Measurements from ENCODE around the gene TASOR2.

The TASOR2 gene

DNA sequence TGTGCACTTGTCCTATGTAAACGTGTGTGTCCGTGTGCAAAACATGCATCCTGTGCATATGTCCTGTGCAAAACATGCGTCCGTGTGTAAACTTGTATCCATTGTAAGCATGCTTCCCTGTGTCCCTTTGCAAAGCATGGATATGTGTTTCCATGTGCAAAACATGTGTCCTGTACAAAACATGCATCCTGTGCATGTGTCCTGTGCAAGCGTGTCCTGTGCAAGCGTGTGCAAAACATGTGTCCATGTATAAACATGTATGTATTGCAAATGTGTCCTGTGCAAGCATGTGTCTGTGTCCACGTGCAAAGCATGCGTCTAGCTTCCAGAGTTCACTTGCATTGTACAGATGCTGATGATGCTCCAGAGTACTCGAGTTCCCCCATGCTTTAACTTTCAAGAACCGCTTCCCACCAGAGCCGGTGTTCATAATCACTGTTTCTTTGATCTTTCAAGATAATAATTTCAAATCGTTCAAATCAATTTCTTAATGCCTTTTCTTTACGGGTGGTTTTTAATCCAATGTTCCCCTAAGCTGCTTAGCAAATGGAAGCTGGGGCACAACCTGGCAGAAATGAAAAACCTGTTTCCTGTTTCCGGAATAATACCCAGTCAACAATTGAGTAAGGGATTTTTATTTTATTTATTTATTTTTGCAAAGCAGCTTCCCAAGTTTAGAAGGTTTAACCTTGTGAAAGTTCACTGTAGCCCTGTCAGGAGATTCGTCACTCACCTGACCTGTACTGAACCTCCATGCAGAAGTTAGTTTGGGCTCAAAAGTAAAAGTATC, 17.6 kb upstream of the TASOR2 start:
- no peak overlapping the region for H3K27ac ChIP-seq (replicated peaks; ENCODE audit: low read length)
- no peaks in the 10 kb centered on the region for H3K36me3 ChIP-seq (replicated peaks in 1 of 2; ENCODE audit: control insufficient read depth in 2 of 2, insufficient read depth in 2 of 2, low read length in 2 of 2)
- H2BK120ac ChIP-seq (ENCODE audit: low read depth, low read length), result no peak overlapping the region
- H3K14ac ChIP-seq (ENCODE audit: low read length), result peak overlapping the region; percentile 87
- H3K79me1 ChIP-seq (ENCODE audit: low read depth, low read length), result peaks cover 4% of the 10 kb centered on the region
- peak overlapping the region; percentile 97 for H3K9ac ChIP-seq (ENCODE audit: low read depth, low read length, poor library complexity)
- peak overlapping the region; percentile 92 for H3K18ac ChIP-seq (ENCODE audit: low read length)
- no peak overlapping the region for H2BK12ac ChIP-seq (ENCODE audit: low read length)
- no peak overlapping the region for H2BK5ac ChIP-seq (ENCODE audit: low read length)
- no peak overlapping the region for H4K91ac ChIP-seq (ENCODE audit: low read depth, low read length, poor library complexity)
- H3K4ac ChIP-seq (ENCODE audit: low read length), result no peak overlapping the region
- H2AK5ac ChIP-seq (ENCODE audit: low read depth, low read length), result no peak overlapping the region
- H2BK15ac ChIP-seq (ENCODE audit: low read length), result no peak overlapping the region
- H3K23ac ChIP-seq (ENCODE audit: low read depth, low read length, poor library complexity), result peak overlapping the region; percentile 76
- peaks cover 0 to 29% (median 7%) of the 10 kb centered on the region in 3 experiments for H3K27me3 ChIP-seq (ENCODE audit: control insufficient read depth in 3 of 3, insufficient read depth in 3 of 3, low read depth in 1 of 3, low read length in 3 of 3)
- H3K4me3 ChIP-seq (ENCODE audit: low read length in 2 of 2), result peak overlapping the region; percentile 59 to 99
- H3K4me1 ChIP-seq (ENCODE audit: control insufficient read depth in 2 of 2, insufficient read depth in 1 of 2, low read depth in 1 of 2, low read length in 2 of 2), result peaks cover 4 to 5% of the 10 kb centered on the region in 2 donors
- H2AFZ ChIP-seq (ENCODE audit: low read length), result peak overlapping the region; percentile 92
- H4K8ac ChIP-seq (ENCODE audit: low read depth, low read length), result no peak overlapping the region
- DNase-seq (ENCODE audit: low spot score), result no peak
- peak overlapping the region; percentile 96 for H3K4me2 ChIP-seq (ENCODE audit: insufficient read depth, low read length, poor library complexity, severe bottlenecking)
- WGBS, 2 donors (ENCODE audit: extremely low coverage in 2 of 2, insufficient read length in 2 of 2, insufficient replicate concordance in 1 of 2), result no CpG with 5 or more reads among the region's 15 CpGs
- peaks cover 0 to 2% of the 10 kb centered on the region in 2 donors for H3K9me3 ChIP-seq (replicated peaks in 1 of 2; ENCODE audit: control insufficient read depth in 2 of 2, insufficient read depth in 1 of 2, low read depth in 1 of 2, low read length in 2 of 2)

DNA sequence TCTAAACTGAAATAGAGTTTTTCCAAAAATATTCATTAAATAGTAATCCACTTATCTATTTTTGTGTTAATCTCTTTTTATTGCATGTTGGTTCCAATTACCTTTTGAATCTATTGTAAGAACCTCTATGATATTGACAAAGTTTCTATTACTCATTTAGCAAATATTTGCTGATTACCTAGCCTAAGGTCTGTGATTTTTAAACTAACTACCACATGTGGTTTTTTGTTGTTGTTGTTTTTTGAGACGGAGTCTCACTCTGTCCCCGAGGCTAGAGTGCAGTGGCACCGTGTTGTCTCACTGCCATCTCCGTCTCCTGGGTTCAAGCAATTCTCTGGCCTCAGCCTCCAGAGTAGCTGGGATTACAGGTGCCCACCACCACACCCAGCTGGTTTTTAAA, 16.2 kb upstream of the TASOR2 start:
- no peak overlapping the region for H3K14ac ChIP-seq (ENCODE audit: low read length)
- H4K91ac ChIP-seq (ENCODE audit: low read depth, low read length, poor library complexity), result no peak overlapping the region
- no peak overlapping the region for H2AFZ ChIP-seq (ENCODE audit: low read length)
- no peak overlapping the region for H2BK120ac ChIP-seq (ENCODE audit: low read depth, low read length)
- peaks cover 3 to 4% of the 10 kb centered on the region in 2 donors for H3K9me3 ChIP-seq (replicated peaks in 1 of 2; ENCODE audit: control insufficient read depth in 2 of 2, insufficient read depth in 1 of 2, low read depth in 1 of 2, low read length in 2 of 2)
- peaks cover 4% of the 10 kb centered on the region for H3K79me1 ChIP-seq (ENCODE audit: low read depth, low read length)
- no peak overlapping the region for H3K4ac ChIP-seq (ENCODE audit: low read length)
- H2BK12ac ChIP-seq (ENCODE audit: low read length), result no peak overlapping the region
- H2BK15ac ChIP-seq (ENCODE audit: low read length), result no peak overlapping the region
- no peak overlapping the region for H3K18ac ChIP-seq (ENCODE audit: low read length)
- H4K8ac ChIP-seq (ENCODE audit: low read depth, low read length), result no peak overlapping the region
- no peak overlapping the region for H3K4me2 ChIP-seq (ENCODE audit: insufficient read depth, low read length, poor library complexity, severe bottlenecking)
- no peak overlapping the region for H3K4me3 ChIP-seq (ENCODE audit: low read length in 2 of 2)
- H3K36me3 ChIP-seq (replicated peaks in 1 of 2; ENCODE audit: control insufficient read depth in 2 of 2, insufficient read depth in 2 of 2, low read length in 2 of 2), result no peaks in the 10 kb centered on the region
- peaks cover 4 to 5% of the 10 kb centered on the region in 2 donors for H3K4me1 ChIP-seq (ENCODE audit: control insufficient read depth in 2 of 2, insufficient read depth in 1 of 2, low read depth in 1 of 2, low read length in 2 of 2)
- WGBS, 2 donors (ENCODE audit: extremely low coverage in 2 of 2, insufficient read length in 2 of 2, insufficient replicate concordance in 1 of 2), result no CpG with 5 or more reads among the region's 4 CpGs
- no peak overlapping the region for H3K27ac ChIP-seq (replicated peaks; ENCODE audit: low read length)
- no peak overlapping the region for H3K9ac ChIP-seq (ENCODE audit: low read depth, low read length, poor library complexity)
- H3K27me3 ChIP-seq (ENCODE audit: control insufficient read depth in 3 of 3, insufficient read depth in 3 of 3, low read depth in 1 of 3, low read length in 3 of 3), result peaks cover 0 to 33% (median 7%) of the 10 kb centered on the region in 3 experiments
- no peak overlapping the region for H2BK5ac ChIP-seq (ENCODE audit: low read length)
- no peak overlapping the region for H2AK5ac ChIP-seq (ENCODE audit: low read depth, low read length)
- no peak overlapping the region for H3K23ac ChIP-seq (ENCODE audit: low read depth, low read length, poor library complexity)
- DNase-seq (ENCODE audit: low spot score), result no peak

DNA sequence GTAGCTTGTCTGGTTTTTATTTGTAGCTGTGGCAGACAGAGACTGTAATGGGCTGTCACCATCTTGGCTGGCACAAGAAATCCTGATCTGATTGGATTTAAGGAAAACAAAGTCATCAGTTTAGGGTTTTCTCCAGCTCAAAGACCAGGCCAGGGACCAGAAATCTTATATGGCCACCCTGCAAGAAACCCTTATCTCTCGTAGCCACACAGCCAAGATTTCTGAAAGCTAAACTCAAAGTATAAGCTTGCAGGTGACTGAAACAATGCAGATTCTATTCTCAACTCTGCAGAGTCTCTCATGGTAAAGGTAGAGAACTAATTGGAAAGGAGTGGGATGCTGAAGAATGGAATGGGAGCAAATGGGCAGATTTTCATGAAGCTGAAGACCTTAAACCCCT, 15.0 kb upstream of the TASOR2 start:
- Histone ChIP-seq H3K27ac (replicated peaks; ENCODE audit: low read length) (no peak overlapping the region), H3K18ac (ENCODE audit: low read length) (no peak overlapping the region), H4K8ac (ENCODE audit: low read depth, low read length) (no peak overlapping the region), H2BK5ac (ENCODE audit: low read length) (no peak overlapping the region), H3K79me1 (ENCODE audit: low read depth, low read length) (peaks cover 4% of the 10 kb centered on the region), H3K14ac (ENCODE audit: low read length) (no peak overlapping the region), H2BK12ac (ENCODE audit: low read length) (no peak overlapping the region), H3K27me3 (ENCODE audit: control insufficient read depth in 3 of 3, insufficient read depth in 3 of 3, low read depth in 1 of 3, low read length in 3 of 3) (peaks cover 0 to 33% (median 7%) of the 10 kb centered on the region in 3 experiments), H3K9me3 (replicated peaks in 1 of 2; ENCODE audit: control insufficient read depth in 2 of 2, insufficient read depth in 1 of 2, low read depth in 1 of 2, low read length in 2 of 2) (peaks cover 3 to 4% of the 10 kb centered on the region in 2 donors), H3K4me2 (ENCODE audit: insufficient read depth, low read length, poor library complexity, severe bottlenecking) (no peak overlapping the region), H4K91ac (ENCODE audit: low read depth, low read length, poor library complexity) (no peak overlapping the region), H2BK120ac (ENCODE audit: low read depth, low read length) (no peak overlapping the region), H2AFZ (ENCODE audit: low read length) (no peak overlapping the region), H3K4ac (ENCODE audit: low read length) (no peak overlapping the region), H2AK5ac (ENCODE audit: low read depth, low read length) (no peak overlapping the region), H3K4me3 (ENCODE audit: low read length in 2 of 2) (no peak overlapping the region), H2BK15ac (ENCODE audit: low read length) (no peak overlapping the region), H3K9ac (ENCODE audit: low read depth, low read length, poor library complexity) (no peak overlapping the region), H3K36me3 (replicated peaks in 1 of 2; ENCODE audit: control insufficient read depth in 2 of 2, insufficient read depth in 2 of 2, low read length in 2 of 2) (no peaks in the 10 kb centered on the region), H3K23ac (ENCODE audit: low read depth, low read length, poor library complexity) (no peak overlapping the region), H3K4me1 (ENCODE audit: control insufficient read depth in 2 of 2, insufficient read depth in 1 of 2, low read depth in 1 of 2, low read length in 2 of 2) (peaks cover 4 to 5% of the 10 kb centered on the region in 2 donors)
- DNase-seq (ENCODE audit: low spot score), result no peak
- no CpG with 5 or more reads among the region's 1 CpG for WGBS, 2 donors (ENCODE audit: extremely low coverage in 2 of 2, insufficient read length in 2 of 2, insufficient replicate concordance in 1 of 2)

DNA sequence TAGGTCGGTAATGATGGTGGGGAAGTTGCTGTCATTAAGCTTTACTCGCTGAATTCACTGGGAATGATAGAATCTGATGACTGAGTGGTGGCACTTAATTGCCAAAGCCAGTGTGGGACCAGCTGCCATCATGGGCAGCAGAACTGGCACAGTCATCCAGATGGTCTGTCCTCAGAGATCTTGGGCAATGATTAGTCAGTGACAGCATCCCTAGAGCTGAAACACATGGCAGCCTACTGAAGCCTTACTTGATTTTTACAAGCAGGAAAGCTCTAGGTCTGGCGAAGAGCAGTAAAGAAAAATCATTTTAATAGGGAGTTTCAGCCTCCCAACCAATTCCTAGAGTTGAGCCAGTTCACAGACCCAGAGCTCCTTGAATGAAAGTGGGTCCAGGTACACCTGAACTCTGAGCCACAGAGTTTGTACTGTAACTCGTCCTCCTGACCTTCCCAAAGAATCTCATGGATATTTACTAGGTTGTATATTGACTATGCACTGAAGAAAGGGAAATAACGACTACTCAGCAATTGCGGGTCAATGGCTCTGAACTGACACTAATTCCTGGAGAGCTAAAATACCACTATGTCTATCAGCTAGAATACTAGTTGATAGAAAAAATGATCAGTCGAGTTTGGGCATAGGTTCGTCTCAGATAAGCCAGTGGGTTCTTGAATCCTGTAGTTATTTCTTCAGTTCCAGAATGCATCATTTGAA, 13.8 kb upstream of the TASOR2 start:
- Histone ChIP-seq H3K23ac (ENCODE audit: low read depth, low read length, poor library complexity) (no peak overlapping the region), H3K4me2 (ENCODE audit: insufficient read depth, low read length, poor library complexity, severe bottlenecking) (no peak overlapping the region), H3K4ac (ENCODE audit: low read length) (no peak overlapping the region), H3K4me1 (ENCODE audit: control insufficient read depth in 2 of 2, insufficient read depth in 1 of 2, low read depth in 1 of 2, low read length in 2 of 2) (peaks cover 4 to 5% of the 10 kb centered on the region in 2 donors), H4K91ac (ENCODE audit: low read depth, low read length, poor library complexity) (no peak overlapping the region), H3K79me1 (ENCODE audit: low read depth, low read length) (peaks cover 3% of the 10 kb centered on the region), H3K18ac (ENCODE audit: low read length) (no peak overlapping the region), H3K27me3 (ENCODE audit: control insufficient read depth in 3 of 3, insufficient read depth in 3 of 3, low read depth in 1 of 3, low read length in 3 of 3) (peaks cover 0 to 33% (median 7%) of the 10 kb centered on the region in 3 experiments), H3K4me3 (ENCODE audit: low read length in 2 of 2) (no peak overlapping the region), H3K9ac (ENCODE audit: low read depth, low read length, poor library complexity) (no peak overlapping the region), H3K14ac (ENCODE audit: low read length) (no peak overlapping the region), H2BK15ac (ENCODE audit: low read length) (no peak overlapping the region), H2AFZ (ENCODE audit: low read length) (no peak overlapping the region), H2BK12ac (ENCODE audit: low read length) (no peak overlapping the region), H3K27ac (replicated peaks; ENCODE audit: low read length) (no peak overlapping the region), H3K36me3 (replicated peaks in 1 of 2; ENCODE audit: control insufficient read depth in 2 of 2, insufficient read depth in 2 of 2, low read length in 2 of 2) (no peaks in the 10 kb centered on the region), H3K9me3 (replicated peaks in 1 of 2; ENCODE audit: control insufficient read depth in 2 of 2, insufficient read depth in 1 of 2, low read depth in 1 of 2, low read length in 2 of 2) (peaks cover 3 to 4% of the 10 kb centered on the region in 2 donors), H2BK120ac (ENCODE audit: low read depth, low read length) (no peak overlapping the region), H2AK5ac (ENCODE audit: low read depth, low read length) (no peak overlapping the region), H4K8ac (ENCODE audit: low read depth, low read length) (no peak overlapping the region), H2BK5ac (ENCODE audit: low read length) (no peak overlapping the region)
- whole genome bisulfite sequencing, 2 donors (ENCODE audit: extremely low coverage in 2 of 2, insufficient read length in 2 of 2, insufficient replicate concordance in 1 of 2), result no CpG with 5 or more reads among the region's 8 CpGs
- no peak for DNase-seq (ENCODE audit: low spot score)
